Daoy (cell line): ENCODE results near the gene CHRNE. TPM values are rescaled to one million over a fixed set of nuclear protein-coding genes. Genes with fewer than 3 reads are reported as not detected.
"Not testable (repeated sequence)": the region's sequence is repeated elsewhere in the genome, so short reads cannot be mapped to it uniquely, and the experiment has no call there.

Source experiments
- DNase-seq: peaks from one replicate; pipeline ENCODE4 v3.0.0-alpha.2; 2015; ENCODE audit warnings: low read depth
- total RNA-seq: library from RNA; depleted of rRNA; stranded (reverse); fragments of >200 nt; shearing (Covaris generic); gene quantifications from 2 replicates; pipeline ENCODE4 v1.2.3, GENCODE V29; 2014

Gene CHRNE
- total RNA-seq, 1 experiment from 2014 or later: 1.1 TPM

DNA sequence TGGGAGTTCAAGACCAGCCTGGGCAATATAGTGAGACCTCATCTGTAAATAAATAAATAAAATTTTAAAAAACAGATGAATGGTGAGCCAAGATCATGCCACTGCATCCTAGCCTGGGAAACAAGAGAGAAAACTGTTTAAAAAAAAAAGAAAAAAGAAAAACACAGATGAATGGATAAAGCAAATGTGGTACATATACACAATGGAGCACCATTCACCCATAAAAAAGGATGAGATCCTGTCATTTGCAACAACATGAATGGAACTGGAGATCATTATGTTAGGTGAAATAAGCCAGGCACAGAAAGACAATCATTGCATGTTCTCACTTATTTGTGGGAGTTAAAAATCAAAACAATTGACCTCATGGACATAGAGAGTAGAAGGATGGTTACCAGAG is 3.7 kb upstream of the CHRNE start:
- not testable (repeated sequence) for DNase-seq

- DNase-seq: no peak
Observed at GRCh38 chr17:4902540-4902939, 358 bp downstream of the CHRNE start.

- DNase-seq: no peak
Observed at GRCh38 chr17:4901648-4902344, 1.1 kb downstream of the CHRNE start.

- DNase-seq: no peak
Observed at GRCh38 chr17:4901108-4901647, 1.7 kb downstream of the CHRNE start.

- DNase-seq: no peak
Observed at GRCh38 chr17:4900231-4901107, 2.4 kb downstream of the CHRNE start.

DNA sequence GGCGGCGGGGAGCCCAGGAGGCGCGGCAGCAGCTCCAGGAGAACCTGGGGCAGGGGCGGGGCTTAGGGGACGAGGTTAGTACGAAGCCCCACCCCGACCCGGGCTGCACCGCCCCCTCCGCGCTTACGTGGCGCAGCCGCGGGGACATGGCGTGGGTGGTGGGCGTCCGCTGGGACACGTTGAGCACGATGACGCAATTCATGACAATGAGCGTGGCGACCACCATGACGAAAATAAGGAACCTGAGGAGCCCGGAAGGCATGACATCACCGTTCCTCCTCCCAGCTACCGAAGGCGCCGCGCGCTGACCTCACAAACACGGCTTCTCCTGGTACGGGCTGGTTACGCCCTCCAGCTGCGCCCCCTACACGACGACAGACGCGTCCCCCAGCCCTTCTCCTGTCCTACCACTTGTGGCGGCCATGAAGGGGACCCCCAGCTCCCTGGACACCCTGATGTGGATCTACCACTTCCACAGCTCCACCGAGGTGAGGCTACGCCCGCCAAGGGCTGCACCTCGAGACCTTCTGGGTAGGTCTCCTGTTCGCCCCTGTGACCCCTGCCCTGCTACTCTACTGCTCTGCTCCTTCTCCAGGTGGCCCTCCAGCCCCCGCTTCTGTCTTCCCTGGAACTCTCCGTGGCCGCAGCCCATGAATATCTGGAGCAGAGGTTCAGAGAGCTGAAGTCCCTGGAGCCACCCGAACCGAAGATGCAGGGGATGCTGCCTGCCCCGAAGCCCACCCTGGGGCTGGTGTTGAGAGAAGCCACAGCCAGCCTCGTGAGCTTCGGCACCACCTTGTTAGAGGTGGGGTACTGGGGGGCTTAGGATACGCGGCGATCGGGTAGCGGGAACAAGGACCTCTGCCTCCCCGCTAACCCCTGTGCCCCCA is 3.3 kb downstream of the CHRNE start, which contains the start of gene C17orf107:
Gene C17orf107, plus strand, starts transcription at position 196 of the 890 bp plus-strand sequence. Its CDS starts 227 bp downstream, at position 423.
- DNase-seq: no peak

DNA sequence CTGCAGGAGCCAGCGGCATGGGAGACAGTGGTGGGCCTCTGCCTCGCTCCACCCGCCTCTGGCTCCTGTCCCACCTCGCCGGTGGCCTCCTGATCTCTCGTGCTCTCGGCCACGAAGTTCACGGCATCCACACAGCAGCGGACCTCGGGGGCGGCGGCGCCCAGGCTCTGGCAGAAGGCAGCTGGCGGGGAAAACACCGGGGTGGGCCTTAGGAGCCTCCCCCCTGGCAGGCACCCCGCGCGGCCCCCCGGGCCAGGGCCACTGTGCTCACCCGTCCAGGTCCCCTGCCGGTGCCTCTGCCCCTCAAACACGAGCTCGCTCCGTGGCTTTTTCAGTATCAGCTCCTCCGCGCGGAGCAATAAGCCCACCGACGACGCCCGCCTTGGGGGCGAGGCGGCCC is 4.0 kb downstream of the CHRNE start:
- DNase-seq: no peak

DNA sequence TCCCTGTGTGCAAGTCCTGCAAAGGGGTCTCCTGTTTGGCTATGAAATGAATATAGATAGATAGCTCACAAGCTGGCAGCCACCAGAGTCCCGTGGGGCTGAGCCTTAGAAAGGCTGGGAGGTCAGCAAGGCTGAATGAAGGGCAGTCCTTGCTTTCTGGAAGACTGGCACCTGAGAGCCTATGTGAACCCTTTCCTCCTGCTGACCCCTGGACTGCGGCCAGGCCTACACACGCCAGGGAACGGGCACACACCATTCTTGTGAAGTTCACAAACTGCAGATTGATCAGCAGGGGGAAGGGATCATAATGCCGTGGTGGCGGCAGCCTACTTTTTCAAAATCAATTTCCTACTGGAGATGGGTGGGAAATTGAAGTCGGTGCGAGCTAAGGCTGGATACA is 4.5 kb downstream of the CHRNE start:
- DNase-seq: no peak

DNA sequence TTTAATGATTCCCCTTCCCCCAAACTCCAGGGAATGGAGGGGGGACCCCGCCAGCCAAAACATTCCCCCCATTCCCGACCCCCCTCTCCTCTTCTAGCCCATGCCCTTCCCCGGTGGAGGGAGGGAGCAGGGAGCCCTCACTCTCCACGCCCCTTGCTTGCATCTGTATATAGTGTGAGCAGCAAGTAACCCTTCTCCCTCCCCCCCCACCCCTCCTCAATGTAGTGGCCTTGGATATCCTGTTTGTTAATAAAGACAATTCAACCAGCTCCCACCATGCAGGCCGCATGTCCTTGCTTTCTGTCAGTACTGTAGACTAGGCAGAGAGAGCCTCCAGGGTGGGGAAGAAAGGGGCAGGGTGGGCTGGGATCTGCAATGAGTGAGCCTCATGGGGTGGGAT is 5.1 kb downstream of the CHRNE start:
- DNase-seq: no peak

DNA sequence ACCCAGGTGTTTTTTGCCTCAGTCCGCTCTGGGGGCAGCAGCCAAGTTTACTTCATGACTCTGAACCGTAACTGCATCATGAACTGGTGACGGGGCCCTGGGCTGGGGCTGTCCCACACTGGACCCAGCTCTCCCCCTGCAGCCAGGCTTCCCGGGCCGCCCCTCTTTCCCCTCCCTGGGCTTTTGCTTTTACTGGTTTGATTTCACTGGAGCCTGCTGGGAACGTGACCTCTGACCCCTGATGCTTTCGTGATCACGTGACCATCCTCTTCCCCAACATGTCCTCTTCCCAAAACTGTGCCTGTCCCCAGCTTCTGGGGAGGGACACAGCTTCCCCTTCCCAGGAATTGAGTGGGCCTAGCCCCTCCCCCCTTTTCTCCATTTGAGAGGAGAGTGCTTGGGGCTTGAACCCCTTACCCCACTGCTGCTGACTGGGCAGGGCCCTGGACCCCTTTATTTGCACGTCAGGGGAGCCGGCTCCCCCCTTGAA is 5.7 kb downstream of the CHRNE start:
- DNase-seq: no peak

- no peak for DNase-seq
Observed at GRCh38 chr17:4896332-4897197, 6.3 kb downstream of the CHRNE start.

DNA sequence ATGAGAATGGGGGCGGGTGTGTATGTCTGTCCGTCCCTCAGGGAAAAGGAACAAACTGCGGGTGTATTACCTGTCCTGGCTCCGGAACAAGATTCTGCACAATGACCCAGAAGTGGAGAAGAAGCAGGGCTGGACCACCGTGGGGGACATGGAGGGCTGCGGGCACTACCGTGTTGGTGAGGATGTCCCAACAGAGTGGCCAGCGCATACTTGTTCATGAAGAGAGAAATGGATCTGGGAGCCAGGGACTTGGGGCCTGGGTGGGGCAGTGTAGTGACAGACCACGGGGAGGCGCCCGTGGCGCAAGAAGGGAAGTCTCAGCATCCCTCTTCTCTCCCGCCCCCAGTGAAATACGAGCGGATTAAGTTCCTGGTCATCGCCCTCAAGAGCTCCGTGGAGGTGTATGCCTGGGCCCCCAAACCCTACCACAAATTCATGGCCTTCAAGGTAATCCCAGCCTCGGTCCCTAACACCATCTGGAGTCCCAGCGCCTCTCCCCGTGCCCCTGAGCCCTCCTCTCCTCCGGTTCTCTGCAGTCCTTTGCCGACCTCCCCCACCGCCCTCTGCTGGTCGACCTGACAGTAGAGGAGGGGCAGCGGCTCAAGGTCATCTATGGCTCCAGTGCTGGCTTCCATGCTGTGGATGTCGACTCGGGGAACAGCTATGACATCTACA is 7.1 kb downstream of the CHRNE start:
- DNase-seq: no peak

- DNase-seq: no peak
Observed at GRCh38 chr17:4895121-4895520, 7.8 kb downstream of the CHRNE start.

DNA sequence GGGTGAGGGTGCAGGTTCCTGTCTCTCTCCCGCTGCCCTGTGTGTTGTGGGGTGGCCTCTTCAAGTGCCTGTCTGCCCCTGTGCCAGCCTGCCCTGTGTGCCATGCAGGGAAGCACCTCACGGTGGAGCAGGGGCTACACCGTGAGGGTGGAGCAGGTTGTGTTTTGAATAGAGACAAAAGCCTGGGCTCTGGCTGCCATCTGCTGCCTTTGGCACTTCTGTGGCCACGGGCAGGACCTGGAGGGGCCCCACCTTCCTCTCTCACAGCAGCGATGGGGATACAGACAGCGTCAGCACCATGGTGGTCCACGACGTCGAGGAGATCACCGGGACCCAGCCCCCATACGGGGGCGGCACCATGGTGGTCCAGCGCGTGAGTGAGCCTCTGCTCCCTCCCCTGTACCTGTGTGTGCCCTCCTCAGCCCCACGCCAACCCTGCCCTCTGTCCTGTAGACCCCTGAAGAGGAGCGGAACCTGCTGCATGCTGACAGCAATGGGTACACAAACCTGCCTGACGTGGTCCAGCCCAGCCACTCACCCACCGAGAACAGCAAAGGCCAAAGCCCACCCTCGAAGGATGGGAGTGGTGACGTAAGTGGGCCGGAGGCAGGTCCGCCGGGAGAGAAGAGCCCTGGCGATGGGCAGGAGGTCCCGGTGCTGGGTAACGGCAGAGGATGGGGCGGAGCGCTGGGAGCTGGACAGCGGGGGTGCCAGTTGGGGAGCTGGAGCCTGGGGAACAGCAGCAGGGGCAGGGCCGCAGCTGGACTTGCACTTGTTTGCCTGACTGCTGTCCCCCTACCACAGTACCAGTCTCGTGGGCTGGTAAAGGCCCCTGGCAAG is 9.0 kb downstream of the CHRNE start:
- no peak for DNase-seq

DNA sequence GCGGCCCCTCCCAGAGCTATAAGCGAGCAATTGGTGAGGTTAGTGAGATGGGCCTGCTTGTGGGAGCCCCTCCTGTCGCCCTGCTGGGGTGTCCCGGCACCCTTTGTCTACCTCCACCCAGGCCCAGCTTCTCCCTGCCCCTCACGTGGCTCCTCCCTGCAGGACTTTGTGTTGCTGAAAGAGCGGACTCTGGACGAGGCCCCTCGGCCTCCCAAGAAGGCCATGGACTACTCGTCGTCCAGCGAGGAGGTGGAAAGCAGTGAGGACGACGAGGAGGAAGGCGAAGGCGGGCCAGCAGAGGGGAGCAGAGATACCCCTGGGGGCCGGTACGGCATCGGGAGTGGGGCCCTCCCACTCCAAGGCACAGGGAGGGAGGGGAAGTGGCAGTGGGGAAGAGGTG is 9.6 kb downstream of the CHRNE start:
- DNase-seq: no peak

- no peak for DNase-seq
Observed at GRCh38 chr17:4892499-4893221, 10.2 kb downstream of the CHRNE start.

- no peak for DNase-seq
Observed at GRCh38 chr17:4891411-4892410, 11.2 kb downstream of the CHRNE start.
